GM20000 (cell line): ENCODE measurements around the gene ALB.
"Not testable (repeated sequence)": the region's sequence is repeated elsewhere in the genome, so short reads cannot be mapped to it uniquely, and the experiment has no call there.

Experiments used
- DNase-seq: peaks from one replicate; pipeline ENCODE4 v3.0.0; 2012; ENCODE audit warnings: low spot score
- CTCF ChIP-seq: IDR thresholded peaks from 2 replicates; pipeline ENCODE4 v1.5.1; 2012; ENCODE audit warnings: mild to moderate bottlenecking, control low read depth; ENCODE audit errors: extremely low read depth, missing control alignments

Gene ALB

GRCh38 chr4:73404042-73404441 is at the start of gene ALB:
ALB (plus strand) TSS chr4:73404287; CDS start chr4:73404328, 41 bp downstream.
- DNase-seq, result no peak
- no peak for TF ChIP-seq CTCF

- not testable (repeated sequence) for DNase-seq
These were observed 46.9 kb upstream of the ALB start for GRCh38 chr4:73357174-73357573.

- DNase-seq, result not testable (repeated sequence)
These were observed 34.4 kb upstream of the ALB start for GRCh38 chr4:73369506-73370199.

GRCh38 chr4:73375328-73375741 is 28.8 kb upstream of the ALB start:
- TF ChIP-seq CTCF, result no peak

GRCh38 chr4:73376251-73376650 is 27.8 kb upstream of the ALB start:
- no peak for DNase-seq
- no peak for TF ChIP-seq CTCF

More at GRCh38 chr4:73375328-73375741, 28.8 kb upstream of the ALB start:
- no peak for DNase-seq

- TF ChIP-seq CTCF, result no peak
- DNase-seq, result no peak
These were observed 27.1 kb upstream of the ALB start for GRCh38 chr4:73376976-73377375.

GRCh38 chr4:73378887-73379286 is 25.2 kb upstream of the ALB start:
- no peak for DNase-seq
- TF ChIP-seq CTCF, result no peak

- no peak for TF ChIP-seq CTCF
- no peak for DNase-seq
These were observed 24.1 kb upstream of the ALB start for GRCh38 chr4:73379946-73380345.

GRCh38 chr4:73381214-73381613 is 22.9 kb upstream of the ALB start:
- DNase-seq, result no peak

More at GRCh38 chr4:73381214-73381613, 22.9 kb upstream of the ALB start:
- TF ChIP-seq CTCF, result no peak
